H9 (cell line): ENCODE measurements around the gene IER5. TPM values are rescaled to one million over a fixed set of nuclear protein-coding genes. Genes with fewer than 3 reads are reported as not detected.

Experiments
- DNase-seq: peaks from one replicate; pipeline ENCODE4 v3.0.0-alpha.2; 2017
- H2AFZ ChIP-seq: one replicate; pipeline ENCODE4 v1.6.1; 2013; ENCODE audit warnings: mild to moderate bottlenecking, low read length, control low read depth, moderate library complexity
- H2AK5ac ChIP-seq: 2 replicates; pipeline ENCODE4 v1.6.1; 2013; ENCODE audit warnings: low read length, control low read depth, mixed read lengths; ENCODE audit not compliant: insufficient read length
- H2BK120ac ChIP-seq: one replicate; pipeline ENCODE4 v1.6.1; 2013; ENCODE audit warnings: low read depth, mild to moderate bottlenecking, low read length, control low read depth, inconsistent platforms; ENCODE audit not compliant: poor library complexity, severe bottlenecking
- H2BK12ac ChIP-seq: 2 replicates; pipeline ENCODE4 v1.6.1; 2013; ENCODE audit warnings: low read length, control low read depth, mixed read lengths, low read depth; ENCODE audit not compliant: insufficient read length
- H2BK15ac ChIP-seq: 2 replicates; pipeline ENCODE4 v1.6.1; 2013; ENCODE audit warnings: low read depth, low read length, control low read depth
- H2BK20ac ChIP-seq: one replicate; pipeline ENCODE4 v1.6.1; 2013; ENCODE audit warnings: low read depth, mild to moderate bottlenecking, low read length, control low read depth, inconsistent platforms; ENCODE audit not compliant: poor library complexity, severe bottlenecking
- H2BK5ac ChIP-seq: 2 replicates; pipeline ENCODE4 v1.6.1; 2013; ENCODE audit warnings: low read length, control low read depth, mixed read lengths; ENCODE audit not compliant: insufficient read length
- H3K14ac ChIP-seq: 2 replicates; pipeline ENCODE4 v1.6.1; 2013; ENCODE audit warnings: low read length, control low read depth; ENCODE audit not compliant: insufficient read depth
- H3K18ac ChIP-seq: 2 replicates; pipeline ENCODE4 v1.6.1; 2013; ENCODE audit warnings: low read depth, mild to moderate bottlenecking, mixed read lengths, low read length, control low read depth; ENCODE audit not compliant: insufficient read length
- H3K23ac ChIP-seq: 2 replicates; pipeline ENCODE4 v1.6.1; 2013; ENCODE audit warnings: low read length, control low read depth, mixed read lengths, low read depth; ENCODE audit not compliant: insufficient read length
- H3K23me2 ChIP-seq: 2 replicates; pipeline ENCODE4 v1.6.1; 2013; ENCODE audit warnings: low read depth, mild to moderate bottlenecking, mixed read lengths, low read length, control low read depth; ENCODE audit not compliant: insufficient read length, poor library complexity, severe bottlenecking
- H3K27ac ChIP-seq: 2 replicates; pipeline ENCODE4 v1.5.1; 2013; ENCODE audit warnings: low read length, control low read depth, mixed read lengths, low read depth; ENCODE audit not compliant: insufficient read length
- H3K27me3 ChIP-seq: 2 replicates; pipeline ENCODE4 v1.6.1; 2013; ENCODE audit warnings: low read length, control low read depth, inconsistent platforms; ENCODE audit not compliant: insufficient read depth
- H3K4ac ChIP-seq: 2 replicates; pipeline ENCODE4 v1.6.1; 2013; ENCODE audit warnings: low read depth, mild to moderate bottlenecking, control low read depth, inconsistent platforms, low read length, moderate library complexity
- H3K4me1 ChIP-seq: 2 replicates; pipeline ENCODE4 v1.6.1; 2013; ENCODE audit warnings: low read length, control low read depth, inconsistent platforms; ENCODE audit not compliant: insufficient read depth
- H3K4me2 ChIP-seq: 2 replicates; pipeline ENCODE4 v1.6.1; 2013; ENCODE audit warnings: low read length, control low read depth, mixed read lengths; ENCODE audit not compliant: insufficient read length, insufficient read depth
- H3K56ac ChIP-seq: 2 replicates; pipeline ENCODE4 v1.6.1; 2013; ENCODE audit warnings: low read depth, mild to moderate bottlenecking, mixed read lengths, low read length, control low read depth; ENCODE audit not compliant: insufficient read length
- H3K79me1 ChIP-seq: 2 replicates; pipeline ENCODE4 v1.6.1; 2013; ENCODE audit warnings: low read depth, mild to moderate bottlenecking, moderate library complexity, low read length, control low read depth, inconsistent platforms; ENCODE audit not compliant: insufficient read depth, poor library complexity, severe bottlenecking
- H3K79me2 ChIP-seq: 2 replicates; pipeline ENCODE4 v1.6.1; 2013; ENCODE audit warnings: low read length, control low read depth, inconsistent platforms; ENCODE audit not compliant: insufficient read depth
- H3K9ac ChIP-seq: 2 replicates; pipeline ENCODE4 v1.6.1; 2013; ENCODE audit warnings: low read length, control low read depth, mixed read lengths; ENCODE audit not compliant: insufficient read length; ENCODE audit errors: extremely low read depth
- H3K9me3 ChIP-seq: one replicate; pipeline ENCODE4 v1.6.1; 2013; ENCODE audit warnings: low read depth, low read length, inconsistent platforms; ENCODE audit not compliant: control insufficient read depth
- H3T11ph ChIP-seq: one replicate; pipeline ENCODE4 v1.6.1; 2013; ENCODE audit warnings: mild to moderate bottlenecking, low read length, control low read depth, inconsistent platforms
- H4K20me1 ChIP-seq: one replicate; pipeline ENCODE4 v1.6.1; 2013; ENCODE audit not compliant: control insufficient read depth, insufficient read length, insufficient read depth
- H4K5ac ChIP-seq: 2 replicates; pipeline ENCODE4 v1.6.1; 2013; ENCODE audit warnings: low read depth, mild to moderate bottlenecking, mixed read lengths, low read length, control low read depth; ENCODE audit not compliant: insufficient read length
- H4K8ac ChIP-seq: replicated peaks from 2 replicates; pipeline ENCODE4 v1.6.1; 2013; ENCODE audit warnings: low read length, control low read depth, mixed read lengths, low read depth; ENCODE audit not compliant: insufficient read length
- H4K91ac ChIP-seq: 2 replicates; pipeline ENCODE4 v1.6.1; 2013; ENCODE audit warnings: low read depth, mild to moderate bottlenecking, moderate library complexity, mixed read lengths, low read length, control low read depth; ENCODE audit not compliant: insufficient read length
- H3K27ac Mint-ChIP-seq, 3 experiments: 2 replicates in 2 of 3; 3 replicates in 1 of 3; pipeline ENCODE4 v1.8.0; 2020 to 2021; ENCODE audit warnings: mixed read lengths in 3 of 3, mild to moderate bottlenecking in 1 of 3, moderate library complexity in 1 of 3
- H3K27me3 Mint-ChIP-seq: 2 replicates; pipeline ENCODE4 v1.8.0; 2021; ENCODE audit warnings: low read depth, mild to moderate bottlenecking, moderate library complexity, mixed read lengths
- H3K36me3 Mint-ChIP-seq, 3 experiments: 2 replicates in 2 of 3; 3 replicates in 1 of 3; pipeline ENCODE4 v1.8.0; 2020 to 2021; ENCODE audit warnings: low read depth in 3 of 3, mixed read lengths in 3 of 3; ENCODE audit not compliant: insufficient read depth in 1 of 3
- H3K4me1 Mint-ChIP-seq, 2 experiments: 2 replicates each; pipeline ENCODE4 v1.8.0; 2020; ENCODE audit warnings: mixed read lengths in 2 of 2
- H3K4me3 Mint-ChIP-seq, 2 experiments: 2 replicates in 1 of 2; 3 replicates in 1 of 2; pipeline ENCODE4 v1.8.0; 2020 to 2021; ENCODE audit warnings: mild to moderate bottlenecking in 2 of 2, mixed read lengths in 2 of 2, moderate library complexity in 1 of 2
- H3K9me3 Mint-ChIP-seq, 2 experiments: 2 replicates in 1 of 2; 3 replicates in 1 of 2; pipeline ENCODE4 v1.8.0; 2020; ENCODE audit warnings: mild to moderate bottlenecking in 2 of 2, mixed read lengths in 2 of 2, moderate library complexity in 1 of 2
- WGBS: extraction: QIAGEN DNeasy Blood & Tissue Kit; methylation state at CpG from one replicate; pipeline ENCODE4 v1.1.7; 2013; ENCODE audit warnings: missing lambda C conversion rate, low lambda C conversion rate, mixed read lengths; ENCODE audit not compliant: insufficient read length; ENCODE audit errors: extremely low coverage; 5-methylcytosine and 5-hydroxymethylcytosine counted together
- total RNA-seq: library from RNA; stranded (reverse); gene quantifications from 2 replicates; pipeline ENCODE4 v1.2.1, GENCODE V29; 2021
- TF ChIP-seq, protein P1 (sequence below): fragments of 200-600 bp; sonication (generic); conservative IDR thresholded peaks from 3 replicates; pipeline ENCODE4 v1.8.0; 2021; ENCODE audit warnings: antibody characterized with exemption, mild to moderate bottlenecking

The IER5 gene
- total RNA-seq, 1 experiment from 2014 or later = 6.7 TPM

DNA sequence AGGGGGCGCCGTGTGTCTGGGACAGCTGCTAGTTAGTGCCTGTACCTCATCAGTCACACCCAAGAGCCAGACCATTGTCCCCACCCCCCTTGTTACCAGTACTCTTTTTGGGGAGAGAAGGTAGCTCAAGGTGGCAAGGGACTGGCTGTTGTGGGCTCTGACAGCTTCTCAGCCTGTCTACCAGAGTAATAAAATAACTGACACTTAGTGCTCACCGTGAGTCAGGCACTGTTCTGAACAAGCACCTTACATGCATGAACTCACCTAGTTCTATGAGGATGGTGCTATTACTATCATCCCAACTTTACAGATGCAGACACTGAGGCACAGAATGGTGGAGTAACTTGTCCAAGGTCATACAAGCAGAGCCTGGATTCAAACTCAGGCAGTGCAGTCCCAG, 34.7 kb downstream of the IER5 start:
- no peak for DNase-seq
- Histone ChIP-seq H4K5ac (no peak overlapping the region), H4K20me1 (no peaks in the 10 kb centered on the region), H3K23ac (no peak overlapping the region), H3K4me2 (no peak overlapping the region), H3K23me2 (no peaks in the 10 kb centered on the region), H3K27me3 (no peaks in the 10 kb centered on the region), H3K18ac (no peak overlapping the region), H2BK12ac (no peak overlapping the region), H3K9ac (no peak overlapping the region), H2AFZ (no peak overlapping the region), H4K8ac (no peak overlapping the region), H3K79me1 (no peaks in the 10 kb centered on the region), H3K4me1 (no peaks in the 10 kb centered on the region; the same call in 1 of the 2 replicates), H3K4ac (no peak overlapping the region), H2BK5ac (no peak overlapping the region), H3K27ac (no peak overlapping the region), H2BK20ac (no peak overlapping the region), H3T11ph (no peak overlapping the region), H3K79me2 (no peaks in the 10 kb centered on the region), H2AK5ac (no peak overlapping the region), H3K14ac (no peak overlapping the region), H4K91ac (no peak overlapping the region), H3K56ac (no peak overlapping the region), H2BK120ac (no peak overlapping the region), H3K9me3 (no peaks in the 10 kb centered on the region), H2BK15ac (no peak overlapping the region)
- no peaks in the 10 kb centered on the region; the same call in 1 of the 2 replicates for H3K27me3 Mint-ChIP-seq
- H3K4me3 Mint-ChIP-seq = no peak overlapping the region
- peaks cover 21 to 22% of the 10 kb centered on the region in 2 experiments for H3K4me1 Mint-ChIP-seq
- H3K9me3 Mint-ChIP-seq = no peaks in the 10 kb centered on the region
- no peak overlapping the region for H3K27ac Mint-ChIP-seq
- TF ChIP-seq, protein P1, sequence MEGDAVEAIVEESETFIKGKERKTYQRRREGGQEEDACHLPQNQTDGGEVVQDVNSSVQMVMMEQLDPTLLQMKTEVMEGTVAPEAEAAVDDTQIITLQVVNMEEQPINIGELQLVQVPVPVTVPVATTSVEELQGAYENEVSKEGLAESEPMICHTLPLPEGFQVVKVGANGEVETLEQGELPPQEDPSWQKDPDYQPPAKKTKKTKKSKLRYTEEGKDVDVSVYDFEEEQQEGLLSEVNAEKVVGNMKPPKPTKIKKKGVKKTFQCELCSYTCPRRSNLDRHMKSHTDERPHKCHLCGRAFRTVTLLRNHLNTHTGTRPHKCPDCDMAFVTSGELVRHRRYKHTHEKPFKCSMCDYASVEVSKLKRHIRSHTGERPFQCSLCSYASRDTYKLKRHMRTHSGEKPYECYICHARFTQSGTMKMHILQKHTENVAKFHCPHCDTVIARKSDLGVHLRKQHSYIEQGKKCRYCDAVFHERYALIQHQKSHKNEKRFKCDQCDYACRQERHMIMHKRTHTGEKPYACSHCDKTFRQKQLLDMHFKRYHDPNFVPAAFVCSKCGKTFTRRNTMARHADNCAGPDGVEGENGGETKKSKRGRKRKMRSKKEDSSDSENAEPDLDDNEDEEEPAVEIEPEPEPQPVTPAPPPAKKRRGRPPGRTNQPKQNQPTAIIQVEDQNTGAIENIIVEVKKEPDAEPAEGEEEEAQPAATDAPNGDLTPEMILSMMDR = no peak
- no peaks in the 10 kb centered on the region; a peak in 1 of 7 replicates for H3K36me3 Mint-ChIP-seq
- no CpG with 5 or more reads among the region's 3 CpGs for WGBS
